CD8-positive, alpha-beta memory T cell (primary cell): ENCODE measurements around the gene MACROD2. TPM values are rescaled to one million over a fixed set of nuclear protein-coding genes. Genes with fewer than 3 reads are reported as not detected.

Experiments
- CTCF ChIA-PET: fragments of 350-600 bp; sonication (Branson Sonifier 250); formaldehyde crosslinking; loops from one replicate; lab custom pipeline; 2021; ENCODE audit warnings: antibody characterized with exemption; lab: Charles Lee
- POLR2A ChIA-PET: fragments of 350-600 bp; sonication (Branson Sonifier 250); formaldehyde crosslinking; loops from one replicate; lab custom pipeline; 2021; ENCODE audit warnings: antibody characterized with exemption; lab: Charles Lee
- DNase-seq, 5 donors: peaks; one replicate each; pipeline versions ENCODE4 v3.0.0 to v3.0.0-alpha.2; 2020 to 2022; ENCODE audit warnings: mixed read lengths in 1 of 5
- H3K27ac ChIP-seq: one replicate; pipeline ENCODE4 v1.7.0; 2013; ENCODE audit warnings: low read depth, mild to moderate bottlenecking, low read length, moderate library complexity
- H3K27me3 ChIP-seq: 2 replicates; pipeline ENCODE4 v1.7.0; 2013; ENCODE audit warnings: low read length, mild to moderate bottlenecking; ENCODE audit not compliant: insufficient read depth, poor library complexity, severe bottlenecking
- H3K36me3 ChIP-seq: 2 replicates; pipeline ENCODE4 v1.7.0; 2013; ENCODE audit warnings: mild to moderate bottlenecking, low read length, moderate library complexity; ENCODE audit not compliant: insufficient read depth
- H3K4me1 ChIP-seq: 2 replicates; pipeline ENCODE4 v1.7.0; 2013; ENCODE audit warnings: mild to moderate bottlenecking, low read length, moderate library complexity; ENCODE audit not compliant: insufficient read depth
- H3K4me3 ChIP-seq: 2 replicates; pipeline ENCODE4 v1.7.0; 2013; ENCODE audit warnings: mild to moderate bottlenecking, low read length
- H3K9me3 ChIP-seq: 2 replicates; pipeline ENCODE4 v1.7.0; 2013; ENCODE audit warnings: mild to moderate bottlenecking, low read length
- H3K27ac Mint-ChIP-seq, 8 donors: one replicate each; pipeline ENCODE4 v1.8.0; 2020 to 2021; ENCODE audit warnings: mixed read lengths in 8 of 8, mild to moderate bottlenecking in 6 of 8, inconsistent platforms in 3 of 8, moderate library complexity in 3 of 8
- H3K27me3 Mint-ChIP-seq, 2 donors: one replicate each; pipeline ENCODE4 v1.8.0; 2020 to 2021; ENCODE audit warnings: mixed read lengths in 2 of 2, mild to moderate bottlenecking in 1 of 2, moderate library complexity in 1 of 2
- H3K36me3 Mint-ChIP-seq, 3 donors: one replicate each; pipeline ENCODE4 v1.8.0; 2020 to 2021; ENCODE audit warnings: mixed read lengths in 3 of 3, inconsistent platforms in 1 of 3, mild to moderate bottlenecking in 1 of 3
- H3K4me1 Mint-ChIP-seq, 3 donors: one replicate each; pipeline ENCODE4 v1.8.0; 2020 to 2021; ENCODE audit warnings: mixed read lengths in 3 of 3, inconsistent platforms in 1 of 3, mild to moderate bottlenecking in 1 of 3
- H3K4me3 Mint-ChIP-seq, 7 donors: one replicate each; pipeline ENCODE4 v1.8.0; 2020 to 2021; ENCODE audit warnings: mixed read lengths in 7 of 7, mild to moderate bottlenecking in 6 of 7, moderate library complexity in 4 of 7, inconsistent platforms in 2 of 7
- H3K9me3 Mint-ChIP-seq, 5 donors: one replicate each; pipeline ENCODE4 v1.8.0; 2020 to 2022; ENCODE audit warnings: mixed read lengths in 5 of 5, mild to moderate bottlenecking in 3 of 5, moderate library complexity in 2 of 5, inconsistent platforms in 1 of 5
- polyA plus RNA-seq: library from polyadenylated mRNA; unstranded; fragments of 300-500 nt; fragmentation: Illumina TruSeq; gene quantifications from one replicate; pipeline ENCODE4 v1.2.3, GENCODE V29; 2021
- total RNA-seq, 2 experiments: library from RNA; stranded (reverse); gene quantifications; one replicate each; pipeline ENCODE4 v1.2.3, GENCODE V29; 2021

Gene MACROD2
- total and polyA plus RNA-seq, 3 experiments from 2014 or later, result not detected

GRCh38 chr20:14765370-14765701 is 770.0 kb downstream of the MACROD2 start:
- no peaks in the 10 kb centered on the region for H3K27me3 Mint-ChIP-seq
- Histone ChIP-seq H3K4me3 (no peak overlapping the region), H3K36me3 (no peaks in the 10 kb centered on the region), H3K4me1 (no peaks in the 10 kb centered on the region), H3K27me3 (no peaks in the 10 kb centered on the region), H3K27ac (no peak overlapping the region), H3K9me3 (no peaks in the 10 kb centered on the region)
- no peaks in the 10 kb centered on the region for H3K36me3 Mint-ChIP-seq
- DNase-seq, result no peak
- H3K9me3 Mint-ChIP-seq, result peaks cover 5 to 21% (median 14%) of the 10 kb centered on the region in 5 donors
- H3K27ac Mint-ChIP-seq, result no peak overlapping the region
- POLR2A ChIA-PET, result no interaction called here
- CTCF ChIA-PET, result no interaction called here
- H3K4me1 Mint-ChIP-seq, result no peaks in the 10 kb centered on the region
- no peak overlapping the region for H3K4me3 Mint-ChIP-seq

DNA sequence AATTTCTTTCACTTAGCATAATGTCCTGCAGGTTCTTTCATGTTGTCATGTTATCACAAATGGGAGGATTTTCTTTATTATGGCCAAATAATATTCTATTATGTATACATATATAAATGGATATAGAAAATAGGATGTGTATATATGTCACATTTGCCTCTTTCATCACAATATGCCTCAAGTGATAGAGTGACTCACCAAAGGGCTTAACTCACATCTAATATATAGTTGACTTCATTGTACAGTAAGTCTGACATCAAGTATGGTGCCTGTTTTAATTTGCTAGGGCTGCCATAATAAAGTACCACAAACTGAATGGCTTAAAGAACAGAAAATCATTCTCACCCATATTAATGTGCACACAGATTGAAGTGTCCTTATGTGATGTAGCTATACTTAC is 778.2 kb downstream of the MACROD2 start:
- no peak overlapping the region for H3K4me3 ChIP-seq
- no peaks in the 10 kb centered on the region for H3K36me3 ChIP-seq
- H3K9me3 Mint-ChIP-seq, result peaks cover 0 to 26% (median 14%) of the 10 kb centered on the region in 5 donors
- H3K4me1 ChIP-seq, result no peaks in the 10 kb centered on the region
- no peaks in the 10 kb centered on the region for H3K27me3 Mint-ChIP-seq
- no peaks in the 10 kb centered on the region for H3K4me1 Mint-ChIP-seq
- H3K4me3 Mint-ChIP-seq, result no peak overlapping the region
- no peak overlapping the region for H3K27ac ChIP-seq
- H3K27me3 ChIP-seq, result no peaks in the 10 kb centered on the region
- H3K9me3 ChIP-seq, result no peaks in the 10 kb centered on the region
- DNase-seq, result no peak
- H3K36me3 Mint-ChIP-seq, result no peaks in the 10 kb centered on the region
- H3K27ac Mint-ChIP-seq, result no peak overlapping the region
- POLR2A ChIA-PET, result no interaction called here
- CTCF ChIA-PET, result no interaction called here

GRCh38 chr20:14775778-14776177 is 780.5 kb downstream of the MACROD2 start:
- Mint-ChIP-seq H3K27ac (no peak overlapping the region), H3K9me3 (peaks cover 0 to 25% (median 13%) of the 10 kb centered on the region in 5 donors), H3K27me3 (no peaks in the 10 kb centered on the region), H3K36me3 (no peaks in the 10 kb centered on the region), H3K4me3 (no peak overlapping the region), H3K4me1 (no peaks in the 10 kb centered on the region)
- H3K9me3 ChIP-seq, result no peaks in the 10 kb centered on the region
- no peaks in the 10 kb centered on the region for H3K4me1 ChIP-seq
- ChIA-PET CTCF (no interaction called here), POLR2A (no interaction called here)
- H3K27me3 ChIP-seq, result no peaks in the 10 kb centered on the region
- no peak for DNase-seq
- H3K27ac ChIP-seq, result no peak overlapping the region
- no peak overlapping the region for H3K4me3 ChIP-seq
- no peaks in the 10 kb centered on the region for H3K36me3 ChIP-seq

- ChIA-PET POLR2A (no interaction called here), CTCF (no interaction called here)
- Mint-ChIP-seq H3K4me1 (no peaks in the 10 kb centered on the region), H3K36me3 (no peaks in the 10 kb centered on the region), H3K4me3 (no peak overlapping the region), H3K9me3 (peaks cover 0 to 20% (median 8%) of the 10 kb centered on the region in 5 donors), H3K27me3 (no peaks in the 10 kb centered on the region), H3K27ac (no peak overlapping the region)
- DNase-seq, result no peak
- Histone ChIP-seq H3K27me3 (no peaks in the 10 kb centered on the region), H3K4me1 (no peaks in the 10 kb centered on the region), H3K27ac (no peak overlapping the region), H3K9me3 (no peaks in the 10 kb centered on the region), H3K36me3 (no peaks in the 10 kb centered on the region), H3K4me3 (no peak overlapping the region)
Measured at GRCh38 chr20:14777591-14777990, 782.3 kb downstream of the MACROD2 start.

DNA sequence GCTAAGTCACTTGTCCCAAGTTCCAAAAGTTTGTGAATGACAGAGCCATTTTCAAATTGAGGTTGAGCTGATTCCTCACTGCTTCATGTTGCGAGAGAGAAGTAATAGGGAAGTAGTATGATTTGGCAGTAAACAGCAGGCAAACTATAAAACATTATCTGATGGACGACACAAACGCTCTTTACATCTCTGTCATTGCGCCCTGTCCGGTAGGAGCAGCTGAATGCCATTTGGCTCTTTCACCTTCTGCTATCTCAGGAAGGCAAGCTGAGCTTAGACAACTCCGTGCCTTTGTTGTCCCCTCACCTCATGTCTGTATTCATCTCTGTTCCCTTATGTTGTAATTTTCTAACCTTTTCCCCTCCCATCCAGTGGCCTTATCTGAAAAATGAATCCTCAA is 782.8 kb downstream of the MACROD2 start:
- Mint-ChIP-seq H3K4me3 (no peak overlapping the region), H3K36me3 (no peaks in the 10 kb centered on the region), H3K27ac (no peak overlapping the region), H3K27me3 (no peaks in the 10 kb centered on the region), H3K9me3 (peaks cover 0 to 20% (median 8%) of the 10 kb centered on the region in 5 donors), H3K4me1 (no peaks in the 10 kb centered on the region)
- Histone ChIP-seq H3K4me3 (no peak overlapping the region), H3K36me3 (no peaks in the 10 kb centered on the region), H3K27ac (no peak overlapping the region), H3K9me3 (no peaks in the 10 kb centered on the region), H3K4me1 (no peaks in the 10 kb centered on the region), H3K27me3 (no peaks in the 10 kb centered on the region)
- no peak for DNase-seq
- CTCF ChIA-PET, result no interaction called here
- POLR2A ChIA-PET, result no interaction called here

GRCh38 chr20:14778875-14779274 is 783.6 kb downstream of the MACROD2 start:
- POLR2A ChIA-PET, result no interaction called here
- CTCF ChIA-PET, result no interaction called here

GRCh38 chr20:14780508-14780907 is 785.2 kb downstream of the MACROD2 start:
- H3K9me3 Mint-ChIP-seq, result peaks cover 0 to 15% (median 10%) of the 10 kb centered on the region in 5 donors
- no peaks in the 10 kb centered on the region for H3K27me3 ChIP-seq
- no peak overlapping the region for H3K27ac ChIP-seq
- no peaks in the 10 kb centered on the region for H3K27me3 Mint-ChIP-seq
- H3K4me3 ChIP-seq, result no peak overlapping the region
- POLR2A ChIA-PET, result no interaction called here
- no peaks in the 10 kb centered on the region for H3K36me3 Mint-ChIP-seq
- CTCF ChIA-PET, result no interaction called here
- DNase-seq, result no peak
- H3K4me1 ChIP-seq, result no peaks in the 10 kb centered on the region
- H3K4me1 Mint-ChIP-seq, result no peaks in the 10 kb centered on the region
- no peak overlapping the region for H3K27ac Mint-ChIP-seq
- no peak overlapping the region for H3K4me3 Mint-ChIP-seq
- no peaks in the 10 kb centered on the region for H3K36me3 ChIP-seq
- H3K9me3 ChIP-seq, result no peaks in the 10 kb centered on the region

More at GRCh38 chr20:14778875-14779274, 783.6 kb downstream of the MACROD2 start:
- DNase-seq, result no peak
- no peak overlapping the region for H3K27ac Mint-ChIP-seq
- H3K36me3 ChIP-seq, result no peaks in the 10 kb centered on the region
- H3K4me3 ChIP-seq, result no peak overlapping the region
- H3K27me3 ChIP-seq, result no peaks in the 10 kb centered on the region
- no peak overlapping the region for H3K4me3 Mint-ChIP-seq
- no peaks in the 10 kb centered on the region for H3K4me1 Mint-ChIP-seq
- H3K36me3 Mint-ChIP-seq, result no peaks in the 10 kb centered on the region
- peaks cover 0 to 20% (median 5%) of the 10 kb centered on the region in 5 donors for H3K9me3 Mint-ChIP-seq
- H3K27ac ChIP-seq, result no peak overlapping the region
- H3K27me3 Mint-ChIP-seq, result no peaks in the 10 kb centered on the region
- H3K9me3 ChIP-seq, result no peaks in the 10 kb centered on the region
- H3K4me1 ChIP-seq, result no peaks in the 10 kb centered on the region

- ChIA-PET CTCF (no interaction called here), POLR2A (no interaction called here)
- Mint-ChIP-seq H3K9me3 (peaks cover 0 to 24% (median 9%) of the 10 kb centered on the region in 5 donors), H3K4me1 (no peaks in the 10 kb centered on the region), H3K27ac (no peak overlapping the region), H3K4me3 (no peak overlapping the region), H3K27me3 (no peaks in the 10 kb centered on the region), H3K36me3 (no peaks in the 10 kb centered on the region)
- Histone ChIP-seq H3K4me3 (no peak overlapping the region), H3K27ac (no peak overlapping the region), H3K9me3 (no peaks in the 10 kb centered on the region), H3K36me3 (no peaks in the 10 kb centered on the region), H3K4me1 (no peaks in the 10 kb centered on the region), H3K27me3 (no peaks in the 10 kb centered on the region)
- DNase-seq, result no peak
Measured at GRCh38 chr20:14782731-14783130, 787.4 kb downstream of the MACROD2 start.

GRCh38 chr20:14783766-14784165 is 788.5 kb downstream of the MACROD2 start:
- no peak overlapping the region for H3K4me3 Mint-ChIP-seq
- Histone ChIP-seq H3K4me3 (no peak overlapping the region), H3K27me3 (no peaks in the 10 kb centered on the region), H3K36me3 (no peaks in the 10 kb centered on the region), H3K9me3 (no peaks in the 10 kb centered on the region), H3K4me1 (no peaks in the 10 kb centered on the region), H3K27ac (no peak overlapping the region)
- no peaks in the 10 kb centered on the region for H3K4me1 Mint-ChIP-seq
- H3K27ac Mint-ChIP-seq, result no peak overlapping the region
- CTCF ChIA-PET, result no interaction called here
- H3K27me3 Mint-ChIP-seq, result no peaks in the 10 kb centered on the region
- POLR2A ChIA-PET, result no interaction called here
- no peaks in the 10 kb centered on the region for H3K36me3 Mint-ChIP-seq
- no peak for DNase-seq
- H3K9me3 Mint-ChIP-seq, result peaks cover 0 to 16% (median 9%) of the 10 kb centered on the region in 5 donors
